Uterus (tissue), 4 donors: ENCODE data around the gene YWHAG. TPM values are rescaled to one million over a fixed set of nuclear protein-coding genes. Genes with fewer than 3 reads are reported as not detected.
A peak's percentile ranks its signal among the peaks of the same experiment; 100 is the strongest.
"Not testable (repeated sequence)": the region's sequence is repeated elsewhere in the genome, so short reads cannot be mapped to it uniquely, and the experiment has no call there.

Source experiments
- DNase-seq, 2 donors: peaks; one replicate each; pipeline ENCODE4 v3.0.0-alpha.2; 2019 to 2020
- H3K27ac ChIP-seq, 2 donors: fragments of 200-600 bp; sonication (generic); 1 replicate in 1 of 2; 2 replicates in 1 of 2; pipeline ENCODE4 v1.5.1; 2016 to 2018
- H3K27me3 ChIP-seq, 2 donors: fragments of 200-600 bp; sonication (generic); one replicate each; pipeline ENCODE4 v1.5.1; 2018 to 2019; ENCODE audit warnings: control low read depth in 1 of 2
- H3K36me3 ChIP-seq, 2 donors: fragments of 200-600 bp; sonication (generic); one replicate each; pipeline ENCODE4 v1.5.1; 2019; ENCODE audit warnings: control low read depth in 1 of 2
- H3K4me1 ChIP-seq, 2 donors: fragments of 200-600 bp; sonication (generic); one replicate each; pipeline ENCODE4 v1.5.1; 2018 to 2019; ENCODE audit warnings: control low read depth in 1 of 2
- H3K4me3 ChIP-seq, 2 donors: fragments of 200-600 bp; sonication (generic); 1 replicate in 1 of 2; 2 replicates in 1 of 2; pipeline ENCODE4 v1.5.1; 2018 to 2019; ENCODE audit warnings: mild to moderate bottlenecking in 1 of 2
- H3K9me3 ChIP-seq, 2 donors: fragments of 200-600 bp; sonication (generic); one replicate each; pipeline ENCODE4 v1.5.1; 2019; ENCODE audit warnings: control low read depth in 1 of 2
- CTCF ChIP-seq, 4 experiments: fragments of 200-600 bp in 2 of 4; fragments of 450-650 bp in 2 of 4; sonication (generic) in 2 of 4; IDR thresholded peaks; one replicate each; pipeline ENCODE4 v1.5.1; 2016 to 2019; ENCODE audit warnings: antibody characterized with exemption in 4 of 4, mild to moderate bottlenecking in 2 of 4, moderate library complexity in 1 of 4
- POLR2A ChIP-seq, 2 donors: fragments of 450-650 bp; IDR thresholded peaks; one replicate each; pipeline ENCODE4 v1.6.1; 2016; ENCODE audit warnings: antibody characterized with exemption in 2 of 2, mild to moderate bottlenecking in 1 of 2, moderate library complexity in 1 of 2
- intact Hi-C: fragments of 100-400 bp; cut with DNase I; formaldehyde crosslinking; loops from one replicate; pipeline ENCODE4 v1.15.1; 2023; ENCODE audit warnings: low total_unique reads
- total RNA-seq, 4 donors: library from RNA; depleted of rRNA in 3 of 4; stranded (reverse); fragments of >200 nt in 3 of 4; gene quantifications; one replicate each; pipeline versions ENCODE4 v1.1.0 to v1.2.4, GENCODE V29; 2014 to 2023
- donor health status: DM: yes; HTN: yes; CAD: no.

Gene YWHAG
- total RNA-seq, 4 donors from 2014 or later, result 17.9 to 109 (median 50.4) TPM

GRCh38 chr7:76394957-76395356 is 36.2 kb upstream of the YWHAG start:
- intact Hi-C loops, result no loop called here
- H3K36me3 ChIP-seq, result no peaks in the 10 kb centered on the region
- no peak overlapping the region for H3K27ac ChIP-seq
- no peak overlapping the region for H3K4me3 ChIP-seq
- no peak for DNase-seq
- TF ChIP-seq CTCF (IDR thresholded peaks at IDR 0.05), result no peak
- TF ChIP-seq POLR2A (IDR thresholded peaks at IDR 0.05), result no peak
- no peaks in the 10 kb centered on the region for H3K27me3 ChIP-seq
- H3K4me1 ChIP-seq, result no peaks in the 10 kb centered on the region
- no peaks in the 10 kb centered on the region for H3K9me3 ChIP-seq

- Histone ChIP-seq H3K4me1 (no peaks in the 10 kb centered on the region), H3K36me3 (no peaks in the 10 kb centered on the region), H3K4me3 (peak overlapping the region; percentile 43 to 79), H3K27ac (peak overlapping the region; percentile 77 to 87), H3K9me3 (no peaks in the 10 kb centered on the region), H3K27me3 (no peaks in the 10 kb centered on the region)
- DNase-seq, result peak; percentile 94
- TF ChIP-seq POLR2A (IDR thresholded peaks at IDR 0.05) (peak; percentile 89 to 96), CTCF (IDR thresholded peaks at IDR 0.05) (peak in 1 of 4 experiments; percentile 11)
- intact Hi-C loops, result no loop called here
Measured at GRCh38 chr7:76393116-76394031, 34.6 kb upstream of the YWHAG start.

GRCh38 chr7:76392531-76393115 is 33.8 kb upstream of the YWHAG start:
- no peaks in the 10 kb centered on the region for H3K27me3 ChIP-seq
- H3K27ac ChIP-seq, result peak overlapping the region; percentile 77 to 87
- intact Hi-C loops, result no loop called here
- no peaks in the 10 kb centered on the region for H3K36me3 ChIP-seq
- TF ChIP-seq POLR2A (IDR thresholded peaks at IDR 0.05) (no peak), CTCF (IDR thresholded peaks at IDR 0.05) (no peak)
- no peaks in the 10 kb centered on the region for H3K9me3 ChIP-seq
- no peak for DNase-seq
- peak overlapping the region; percentile 28 to 43 for H3K4me3 ChIP-seq
- H3K4me1 ChIP-seq, result no peaks in the 10 kb centered on the region

- Histone ChIP-seq H3K4me1 (no peaks in the 10 kb centered on the region), H3K9me3 (no peaks in the 10 kb centered on the region), H3K27ac (no peak overlapping the region), H3K4me3 (no peak overlapping the region), H3K27me3 (no peaks in the 10 kb centered on the region), H3K36me3 (no peaks in the 10 kb centered on the region)
- no peak for DNase-seq
- no peak for TF ChIP-seq POLR2A (IDR thresholded peaks at IDR 0.05)
- TF ChIP-seq CTCF (IDR thresholded peaks at IDR 0.05), result no peak
- intact Hi-C loops, result no loop called here
Measured at GRCh38 chr7:76390092-76390491, 31.3 kb upstream of the YWHAG start.

- H3K4me3 ChIP-seq, H3K36me3 ChIP-seq, intact Hi-C loops, DNase-seq, H3K27me3 ChIP-seq, H3K9me3 ChIP-seq, H3K27ac ChIP-seq, H3K4me1 ChIP-seq: not testable (repeated sequence)
Measured at GRCh38 chr7:76387789-76388188, 29.0 kb upstream of the YWHAG start.
